ENCODE results near the gene UGT1A9. TPM values are rescaled to one million over a fixed set of nuclear protein-coding genes. Genes with fewer than 3 reads are reported as not detected.
"Not testable (repeated sequence)": the region's sequence is repeated elsewhere in the genome, so short reads cannot be mapped to it uniquely, and the experiment has no call there.

The UGT1A9 gene
- 1 to 10 TPM; 6.0 to 8.4 (median 7.8) TPM for polyA plus RNA-seq (ENCODE audit: insufficient read length in 3 of 3)
- long read RNA-seq, donor 1, partial matches to known transcripts = 0 of 2 reads
- long read RNA-seq, donor 1, other reads (novel, unspliced or antisense) = 0 of 2 reads
- long read RNA-seq, donor 2, partial matches to known transcripts = 0 of 4 reads
- long read RNA-seq, donor 2, other reads (novel, unspliced or antisense) = 0 of 4 reads
- long read RNA-seq, donor 3 = 0 reads
- long read RNA-seq, donor 4, partial matches to known transcripts = 0 of 4 reads
- long read RNA-seq, donor 4, other reads (novel, unspliced or antisense) = 0 of 4 reads
- long read RNA-seq, donor 5, partial matches to known transcripts = 0 of 1 reads
- long read RNA-seq, donor 5, other reads (novel, unspliced or antisense) = 0 of 1 reads
- long read RNA-seq, donor 6, partial matches to known transcripts = 0 of 3 reads
- long read RNA-seq, donor 6, other reads (novel, unspliced or antisense) = 0 of 3 reads
- long read RNA-seq, donor 7, partial matches to known transcripts = 0 of 1 reads
- long read RNA-seq, donor 7, other reads (novel, unspliced or antisense) = 0 of 1 reads
- long read RNA-seq, donor 8 = 0 reads
- long read RNA-seq, donor 9, partial matches to known transcripts = 0 of 1 reads
- long read RNA-seq, donor 9, other reads (novel, unspliced or antisense) = 0 of 1 reads
- long read RNA-seq, donor 10, partial matches to known transcripts = 0 of 2 reads
- long read RNA-seq, donor 10, other reads (novel, unspliced or antisense) = 0 of 2 reads
- long read RNA-seq, donor 11, partial matches to known transcripts = 0 of 4 reads
- long read RNA-seq, donor 11, other reads (novel, unspliced or antisense) = 0 of 4 reads
- long read RNA-seq, donor 12, partial matches to known transcripts = 6 of 9 reads
- long read RNA-seq, donor 12, other reads (novel, unspliced or antisense) = 0 of 9 reads
- long read RNA-seq, donor 13, partial matches to known transcripts = 0 of 1 reads
- long read RNA-seq, donor 13, other reads (novel, unspliced or antisense) = 0 of 1 reads
- long read RNA-seq, donor 14 = 0 reads
- long read RNA-seq, donor 15, partial matches to known transcripts = 0 of 3 reads
- long read RNA-seq, donor 15, other reads (novel, unspliced or antisense) = 0 of 3 reads
- long read RNA-seq, donor 16, partial matches to known transcripts = 0 of 3 reads
- long read RNA-seq, donor 16, other reads (novel, unspliced or antisense) = 0 of 3 reads

GRCh38 chr2:233671290-233672161 is at the start of gene UGT1A9:
TSS of gene UGT1A9 (plus strand) at chr2:233671898. CDS start at chr2:233671935, 37 bp downstream.
- DNase-seq = no peak

- no peak for DNase-seq
Observed at GRCh38 chr2:233627331-233628025, 44.2 kb upstream of the UGT1A9 start.

- DNase-seq = not testable (repeated sequence)
Observed at GRCh38 chr2:233636306-233636705, 35.4 kb upstream of the UGT1A9 start, which contains the start of gene UGT1A10. TSS of gene UGT1A10 (plus strand) at chr2:233636448. CDS start at chr2:233636523, 75 bp downstream.

- no peak for DNase-seq
Observed at GRCh38 chr2:233638836-233639235, 32.9 kb upstream of the UGT1A9 start.

GRCh38 chr2:233639860-233640259 is 31.8 kb upstream of the UGT1A9 start:
- no peak for DNase-seq

- no peak for DNase-seq
Observed at GRCh38 chr2:233643128-233643527, 28.6 kb upstream of the UGT1A9 start.

GRCh38 chr2:233646033-233646432 is 25.7 kb upstream of the UGT1A9 start:
- not testable (repeated sequence) for DNase-seq

GRCh38 chr2:233650981-233651380 is 20.7 kb upstream of the UGT1A9 start:
- no peak for DNase-seq

GRCh38 chr2:233651430-233651829 is 20.3 kb upstream of the UGT1A9 start:
- no peak for DNase-seq

- no peak for DNase-seq
Observed at GRCh38 chr2:233654501-233654900, 17.2 kb upstream of the UGT1A9 start.

GRCh38 chr2:233655043-233655442 is 16.7 kb upstream of the UGT1A9 start:
- DNase-seq = no peak

- DNase-seq = not testable (repeated sequence)
Observed at GRCh38 chr2:233655943-233656342, 15.8 kb upstream of the UGT1A9 start.

- no peak for DNase-seq
Observed at GRCh38 chr2:233656443-233656842, 15.3 kb upstream of the UGT1A9 start.

- DNase-seq = no peak
Observed at GRCh38 chr2:233658610-233659009, 13.1 kb upstream of the UGT1A9 start.

- no peak for DNase-seq
Observed at GRCh38 chr2:233663911-233664310, 7.8 kb upstream of the UGT1A9 start.

GRCh38 chr2:233668605-233669260 is 3.0 kb upstream of the UGT1A9 start:
- DNase-seq = no peak

GRCh38 chr2:233672886-233673285 is 1.2 kb downstream of the UGT1A9 start:
- no peak for DNase-seq

GRCh38 chr2:233673896-233674295 is 2.2 kb downstream of the UGT1A9 start:
- DNase-seq = no peak

GRCh38 chr2:233674314-233674713 is 2.6 kb downstream of the UGT1A9 start:
- no peak for DNase-seq

GRCh38 chr2:233674995-233675394 is 3.3 kb downstream of the UGT1A9 start:
- no peak for DNase-seq
